HepG2 (cell line): Measurements from ENCODE around the gene STK25. TPM values are rescaled to one million over a fixed set of nuclear protein-coding genes. Genes with fewer than 3 reads are reported as not detected.

Experiments used
- ARNTL ChIP-seq: sonication (generic); formaldehyde crosslinking; IDR thresholded peaks from 2 replicates; pipeline ENCODE4 v1.4.0; 2020; ENCODE audit warnings: mild to moderate bottlenecking, missing genetic modification reagents
- CAMTA2 ChIP-seq: sonication (generic); formaldehyde crosslinking; IDR thresholded peaks from 2 replicates; pipeline ENCODE4 v1.4.0; 2020; ENCODE audit warnings: mild to moderate bottlenecking, missing genetic modification reagents, borderline replicate concordance
- GFI1 ChIP-seq: sonication (generic); formaldehyde crosslinking; IDR thresholded peaks from 2 replicates; pipeline ENCODE4 v1.5.0; 2020; ENCODE audit warnings: missing genetic modification reagents, mild to moderate bottlenecking, borderline replicate concordance
- HIVEP1 ChIP-seq: sonication (generic); formaldehyde crosslinking; IDR thresholded peaks from 2 replicates; pipeline ENCODE4 v1.4.0; 2020; ENCODE audit warnings: mild to moderate bottlenecking, missing genetic modification reagents
- IKZF4 ChIP-seq: sonication (generic); formaldehyde crosslinking; IDR thresholded peaks from 2 replicates; pipeline ENCODE4 v1.5.1; 2020; ENCODE audit warnings: borderline replicate concordance, mild to moderate bottlenecking, low read depth, missing genetic modification reagents; ENCODE audit errors: not compliant biosample characterization
- JDP2 ChIP-seq: sonication (generic); formaldehyde crosslinking; IDR thresholded peaks from 2 replicates; pipeline ENCODE4 v1.8.1; 2022; ENCODE audit warnings: missing genetic modification reagents, borderline replicate concordance
- KDM5B ChIP-seq: sonication (generic); formaldehyde crosslinking; IDR thresholded peaks from 2 replicates; pipeline ENCODE4 v1.4.0; 2020; ENCODE audit warnings: missing genetic modification reagents, mild to moderate bottlenecking, borderline replicate concordance
- LCORL ChIP-seq, 2 experiments: fragments of 450-650 bp in 1 of 2; sonication (generic) in 1 of 2; formaldehyde crosslinking in 1 of 2; IDR thresholded peaks; 2 replicates each; pipeline versions ENCODE4 v1.5.0 to v1.6.1; 2017 to 2020; ENCODE audit warnings: antibody characterized with exemption in 1 of 2, missing genetic modification reagents in 1 of 2
- NAIF1 ChIP-seq: sonication (generic); formaldehyde crosslinking; IDR thresholded peaks from 2 replicates; pipeline ENCODE4 v1.5.0; 2020; ENCODE audit warnings: mild to moderate bottlenecking, missing genetic modification reagents, borderline replicate concordance
- NCOA2 ChIP-seq: sonication (generic); formaldehyde crosslinking; IDR thresholded peaks from 2 replicates; pipeline ENCODE4 v1.8.0; 2022; ENCODE audit warnings: inconsistent platforms
- NFIB ChIP-seq: sonication (generic); formaldehyde crosslinking; IDR thresholded peaks from 2 replicates; pipeline ENCODE4 v1.9.0; 2021; ENCODE audit warnings: missing genetic modification reagents, mild to moderate bottlenecking, borderline replicate concordance
- NKX3-1 ChIP-seq: sonication (generic); formaldehyde crosslinking; IDR thresholded peaks from 2 replicates; pipeline ENCODE4 v1.5.0; 2020; ENCODE audit warnings: missing genetic modification reagents
- RBFOX2 ChIP-seq: fragments of 200-400 bp; formaldehyde crosslinking; IDR thresholded peaks from 2 replicates; pipeline ENCODE4 v1.6.1; 2017; ENCODE audit warnings: low read depth, mild to moderate bottlenecking, low read length
- RBM22 ChIP-seq: fragments of 200-400 bp; formaldehyde crosslinking; optimal IDR thresholded peaks from 2 replicates; pipeline ENCODE3; 2017; ENCODE audit warnings: mild to moderate bottlenecking, low read length, moderate library complexity
- RELA ChIP-seq: sonication (generic); formaldehyde crosslinking; IDR thresholded peaks from 2 replicates; pipeline ENCODE4 v1.4.0; 2020; ENCODE audit warnings: missing genetic modification reagents
- SIN3A ChIP-seq: IDR thresholded peaks from 2 replicates; pipeline ENCODE4 v1.6.1; 2011; ENCODE audit warnings: low read depth, mild to moderate bottlenecking, control low read depth, low read length, borderline replicate concordance
- XBP1 ChIP-seq: sonication (generic); formaldehyde crosslinking; IDR thresholded peaks from 2 replicates; pipeline ENCODE4 v1.5.0; 2020; ENCODE audit warnings: missing genetic modification reagents
- ZBTB38 ChIP-seq: sonication (generic); formaldehyde crosslinking; IDR thresholded peaks from 2 replicates; pipeline ENCODE4 v1.5.1; 2020; ENCODE audit warnings: mild to moderate bottlenecking, missing genetic modification reagents
- ZFP36L2 ChIP-seq: sonication (generic); formaldehyde crosslinking; IDR thresholded peaks from 2 replicates; pipeline ENCODE4 v1.4.0; 2020; ENCODE audit warnings: missing genetic modification reagents
- ZMAT3 ChIP-seq: sonication (generic); formaldehyde crosslinking; conservative IDR thresholded peaks from 2 replicates; pipeline ENCODE4 v1.7.0; 2021; ENCODE audit warnings: missing genetic modification reagents
- ZNF280B ChIP-seq: sonication (generic); formaldehyde crosslinking; IDR thresholded peaks from 2 replicates; pipeline ENCODE4 v1.5.0; 2020; ENCODE audit warnings: missing genetic modification reagents, mild to moderate bottlenecking, borderline replicate concordance
- ZNF335 ChIP-seq: sonication (generic); formaldehyde crosslinking; IDR thresholded peaks from 2 replicates; pipeline ENCODE4 v1.4.0; 2020; ENCODE audit warnings: missing genetic modification reagents
- ZNF543 ChIP-seq: sonication (generic); formaldehyde crosslinking; IDR thresholded peaks from 2 replicates; pipeline ENCODE4 v1.4.0; 2020; ENCODE audit warnings: mild to moderate bottlenecking, missing genetic modification reagents
- ZNF556 ChIP-seq: sonication (generic); formaldehyde crosslinking; IDR thresholded peaks from 2 replicates; pipeline ENCODE4 v1.4.0; 2020; ENCODE audit warnings: mild to moderate bottlenecking, missing genetic modification reagents, borderline replicate concordance
- ZNF567 ChIP-seq: sonication (generic); formaldehyde crosslinking; IDR thresholded peaks from 2 replicates; pipeline ENCODE4 v1.8.1; 2023; ENCODE audit warnings: mild to moderate bottlenecking, missing genetic modification reagents, borderline replicate concordance
- ZNF691 ChIP-seq: sonication (generic); formaldehyde crosslinking; IDR thresholded peaks from 2 replicates; pipeline ENCODE4 v1.4.0; 2020; ENCODE audit warnings: missing genetic modification reagents, low read depth, mild to moderate bottlenecking, borderline replicate concordance
- ZNF816 ChIP-seq: sonication (generic); formaldehyde crosslinking; IDR thresholded peaks from 2 replicates; pipeline ENCODE4 v1.8.0; 2022; ENCODE audit warnings: missing genetic modification reagents, mild to moderate bottlenecking, borderline replicate concordance
- ZNF891 ChIP-seq: sonication (generic); formaldehyde crosslinking; IDR thresholded peaks from 2 replicates; pipeline ENCODE4 v1.5.0; 2020; ENCODE audit warnings: mild to moderate bottlenecking, missing genetic modification reagents
- ZSCAN22 ChIP-seq: sonication (generic); formaldehyde crosslinking; IDR thresholded peaks from 2 replicates; pipeline ENCODE4 v1.4.0; 2020; ENCODE audit warnings: mild to moderate bottlenecking, missing genetic modification reagents
- polyA plus RNA-seq, 8 experiments: library from polyadenylated mRNA; depleted of rRNA in 3 of 8; stranded (reverse) in 7 of 8; unstranded in 1 of 8; fragments of >200 nt; fragmentation: Illumina TruSeq in 4 of 8; extraction: Trizol in 4 of 8; gene quantifications; 2 replicates each; pipeline versions ENCODE4 v1.2.1 to v1.2.3, GENCODE V29; 2011 to 2016; ENCODE audit warnings: low read depth in 4 of 8, missing spikeins in 1 of 8, mixed read lengths in 1 of 8; ENCODE audit not compliant: insufficient read depth in 1 of 8
- total RNA-seq, 5 experiments: library from RNA; depleted of rRNA; stranded (reverse); fragments of >200 nt; fragmentation: Illumina TruSeq; extraction: Trizol; gene quantifications; 2 replicates each; pipeline ENCODE4 v1.2.3, GENCODE V29; 2016; ENCODE audit warnings: low read depth in 1 of 5

STK25 gene
- total and polyA plus RNA-seq, 2 of the 13 experiments (the other 11 are each of a cell fraction or from before 2014, with no cell fraction given), result 177 to 481 TPM

GRCh38 chr2:241532733-241533601 is 24.6 kb upstream of the STK25 start (continued):
- peak; percentile 32; the same call in 1 of the 2 replicates for TF ChIP-seq ZNF691
- no peak for TF ChIP-seq CAMTA2 (CRISPR knock-in tag)
- peak; percentile 57 for TF ChIP-seq ARNTL
- 0 out of 2 replicates have a peak, but pooled peaks have one; percentile 46 for TF ChIP-seq ZMAT3
- TF ChIP-seq ZNF891 (CRISPR knock-in tag), result no peak
- TF ChIP-seq GFI1 (CRISPR knock-in tag), result no peak
- no peak for TF ChIP-seq ZNF816 (CRISPR knock-in tag)
- no peak for TF ChIP-seq LCORL (IDR thresholded peaks at IDR 0.05)
- TF ChIP-seq LCORL (CRISPR knock-in tag; IDR thresholded peaks at IDR 0.05), result peak; percentile 79
- TF ChIP-seq ZFP36L2 (CRISPR knock-in tag), result no peak
- no peak for TF ChIP-seq RELA (CRISPR knock-in tag)
- no peak for TF ChIP-seq JDP2 (CRISPR knock-in tag)
- TF ChIP-seq ZNF335 (CRISPR knock-in tag), result no peak
- no peak for TF ChIP-seq NAIF1
- no peak for TF ChIP-seq ZSCAN22 (CRISPR knock-in tag)
- no peak for TF ChIP-seq XBP1 (CRISPR knock-in tag)
- no peak for TF ChIP-seq RBFOX2
- TF ChIP-seq ZNF280B (CRISPR knock-in tag), result no peak
- no peak for TF ChIP-seq RBM22
- TF ChIP-seq NFIB (CRISPR knock-in tag), result 0 out of 2 replicates have a peak, but pooled peaks have one; percentile 61
- TF ChIP-seq ZNF556, result no peak
- no peak for TF ChIP-seq HIVEP1 (CRISPR knock-in tag)
- TF ChIP-seq ZBTB38 (CRISPR knock-in tag), result peak; percentile 42; the same call in 1 of the 2 replicates
- no peak for TF ChIP-seq IKZF4 (CRISPR knock-in tag)
- TF ChIP-seq ZNF567, result peak; percentile 75; the same call in 1 of the 2 replicates
- TF ChIP-seq ZNF543 (CRISPR knock-in tag), result 0 out of 2 replicates have a peak, but pooled peaks have one; percentile 37
- no peak for TF ChIP-seq NCOA2 (CRISPR knock-in tag)
- TF ChIP-seq SIN3A, result no peak
- TF ChIP-seq NKX3-1, result no peak
- peak; percentile 51; the same call in 1 of the 2 replicates for TF ChIP-seq KDM5B (CRISPR knock-in tag)
